ENCODE measurements around the gene TRIM71.
"Not testable (repeated sequence)": the region's sequence is repeated elsewhere in the genome, so short reads cannot be mapped to it uniquely, and the experiment has no call there.

TRIM71 gene

GRCh38 chr3:32892625-32893598, 75.1 kb downstream of the TRIM71 start:
- no peak for DNase-seq

GRCh38 chr3:32894977-32895376, 77.2 kb downstream of the TRIM71 start:
- DNase-seq, result no peak

GRCh38 chr3:32895701-32896100, 77.9 kb downstream of the TRIM71 start:
- no peak for DNase-seq

GRCh38 chr3:32896143-32896542, 78.3 kb downstream of the TRIM71 start:
- no peak for DNase-seq

DNA sequence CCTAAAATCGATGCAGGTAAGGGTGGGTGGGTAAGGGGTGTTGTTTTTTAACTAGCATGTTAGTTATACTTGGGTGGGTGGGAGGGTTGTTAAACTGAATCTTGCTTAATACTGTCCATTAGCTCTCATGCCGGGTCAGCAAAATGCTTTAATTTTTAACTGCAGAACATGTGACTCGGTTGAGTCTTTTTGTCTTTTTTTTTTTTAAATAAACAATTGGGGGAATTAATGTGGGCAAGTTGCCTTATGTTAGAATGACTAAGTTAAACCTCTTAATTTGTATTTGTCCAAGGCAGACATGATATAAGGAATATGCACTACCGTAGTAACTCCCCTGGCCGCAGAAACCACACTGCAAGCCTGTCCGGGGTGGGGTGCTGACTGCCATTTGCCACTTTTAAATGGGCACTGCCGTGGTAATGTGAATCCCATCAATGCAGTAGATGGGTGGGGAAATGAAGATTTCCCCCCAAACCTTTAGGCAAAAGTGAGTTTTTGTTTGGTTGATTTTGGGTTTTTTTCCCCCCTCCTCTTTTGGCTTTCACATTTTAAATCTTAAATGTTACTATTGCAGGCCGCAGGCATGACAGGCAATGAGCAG, 79.3 kb downstream of the TRIM71 start:
- DNase-seq, result no peak

- DNase-seq, result no peak
Observed at GRCh38 chr3:32897981-32898623, 80.3 kb downstream of the TRIM71 start.

DNA sequence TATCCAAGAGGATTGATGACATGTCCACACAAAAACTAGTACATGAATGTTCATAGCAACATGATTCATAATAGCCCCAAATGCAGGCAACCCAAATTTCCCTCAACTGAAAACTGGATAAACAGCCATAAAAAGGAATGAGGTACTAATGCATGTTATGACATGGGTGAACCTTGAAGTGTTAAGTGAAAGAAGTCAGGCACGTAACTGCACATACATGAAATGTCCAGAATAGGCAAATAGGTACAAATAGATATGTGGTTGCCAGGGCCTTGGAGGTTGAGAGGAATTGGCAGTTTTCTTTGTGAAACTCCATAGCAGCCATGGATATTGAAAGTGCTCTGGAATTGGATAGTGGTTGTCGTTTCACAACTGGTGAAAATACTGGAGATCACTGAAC, 81.5 kb downstream of the TRIM71 start:
- DNase-seq, result no peak

GRCh38 chr3:32901005-32901932, 83.5 kb downstream of the TRIM71 start:
- DNase-seq, result peak in 1 of 3 donors; percentile 20

- DNase-seq, result peak in 1 of 3 donors; percentile 13
Observed at GRCh38 chr3:32902887-32903371, 85.1 kb downstream of the TRIM71 start.

GRCh38 chr3:32903953-32904352, 86.2 kb downstream of the TRIM71 start:
- DNase-seq, result no peak

DNA sequence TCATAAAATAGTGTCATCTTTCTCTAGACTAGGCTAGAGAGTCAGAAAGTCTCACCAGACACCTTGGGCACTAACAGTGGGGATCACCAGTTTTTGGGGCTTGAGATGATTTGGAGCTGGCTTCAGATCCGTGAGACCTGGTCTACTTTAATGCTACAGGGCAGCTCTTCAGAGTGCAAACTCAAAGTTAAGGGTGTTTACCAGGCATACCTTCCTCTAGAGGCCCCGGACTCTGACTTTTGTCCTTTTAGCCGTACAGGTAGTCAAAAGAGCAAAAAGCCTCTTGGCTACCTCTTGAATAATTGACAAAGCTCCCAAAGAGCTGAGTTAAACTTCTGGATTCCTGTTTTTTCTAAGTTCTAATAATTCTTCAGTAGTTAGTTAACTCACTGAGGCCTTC, 92.2 kb downstream of the TRIM71 start:
- no peak for DNase-seq

DNA sequence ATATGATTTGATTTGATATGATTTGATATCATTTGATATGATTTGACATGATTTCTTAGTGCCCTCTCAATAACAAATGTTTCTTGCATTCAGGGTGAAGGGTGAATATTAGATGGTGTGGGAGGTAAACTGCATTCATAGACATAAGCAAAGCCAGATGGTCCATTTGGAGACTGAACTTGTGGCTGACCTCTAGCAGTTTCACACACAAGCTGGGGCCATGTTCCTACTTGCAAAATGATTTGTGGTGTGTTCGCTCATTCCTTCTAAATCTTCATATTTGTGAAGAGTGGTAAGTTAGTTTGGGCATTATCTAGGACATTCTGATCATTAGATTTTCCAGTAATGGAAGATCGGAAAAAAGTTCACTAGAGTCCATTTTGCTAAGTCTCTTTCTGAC, 93.2 kb downstream of the TRIM71 start:
- no peak for DNase-seq

GRCh38 chr3:32912046-32912445, 94.2 kb downstream of the TRIM71 start:
- DNase-seq, result no peak

DNA sequence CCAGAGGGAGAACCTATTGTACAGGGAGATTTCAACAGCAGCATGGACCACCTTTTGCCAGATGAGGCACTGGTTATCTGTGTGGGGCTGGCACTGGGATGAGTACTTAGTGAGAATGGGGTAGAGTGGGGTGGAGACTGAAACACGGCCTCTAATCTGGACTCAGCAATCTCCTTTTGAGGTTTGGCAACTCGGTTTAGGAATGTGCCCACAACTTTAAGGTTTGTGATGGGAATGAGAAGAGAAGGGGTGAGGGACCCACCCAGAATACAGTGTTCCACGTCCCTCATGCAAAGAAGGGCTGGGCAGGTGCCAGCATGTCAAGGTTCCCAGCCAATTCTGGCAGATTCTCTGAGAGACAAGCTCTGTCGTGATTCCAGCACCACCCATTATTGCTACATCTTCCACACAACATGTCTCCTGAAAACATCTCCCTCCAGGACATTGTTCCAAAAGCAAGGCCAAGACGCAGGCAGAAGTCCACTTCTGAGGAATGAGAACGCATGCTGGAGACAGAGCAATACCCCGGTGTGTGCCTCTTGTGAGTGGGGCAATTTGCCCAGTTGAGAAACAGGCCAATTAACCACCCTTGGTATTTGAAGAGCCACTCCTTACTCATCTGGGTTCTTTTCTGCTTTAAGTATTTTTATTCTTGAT, 96.1 kb downstream of the TRIM71 start:
- no peak for DNase-seq

GRCh38 chr3:32919920-32920319, 102.1 kb downstream of the TRIM71 start:
- no peak for DNase-seq

DNA sequence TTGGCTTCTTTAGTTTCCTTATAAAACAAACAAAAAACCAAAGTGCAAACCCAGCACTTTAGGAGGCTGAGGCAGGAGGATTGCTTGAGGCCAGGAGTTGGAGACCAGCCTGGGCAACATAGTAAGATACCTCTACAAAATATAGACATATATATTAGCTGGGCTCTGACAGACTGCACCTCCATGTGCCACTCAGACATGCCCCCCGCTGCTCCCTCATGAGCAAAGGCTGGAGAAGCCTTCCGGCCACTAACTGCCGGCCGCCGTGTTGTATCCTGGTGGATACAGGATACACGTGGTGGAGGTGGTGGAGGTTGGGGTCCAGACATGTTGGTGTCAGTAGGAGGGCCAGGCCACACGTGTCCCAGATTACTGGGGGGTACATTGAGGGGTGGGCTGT, 104.3 kb downstream of the TRIM71 start:
- no peak for DNase-seq

- no peak for DNase-seq
Observed at GRCh38 chr3:32930161-32930560, 112.4 kb downstream of the TRIM71 start.

DNA sequence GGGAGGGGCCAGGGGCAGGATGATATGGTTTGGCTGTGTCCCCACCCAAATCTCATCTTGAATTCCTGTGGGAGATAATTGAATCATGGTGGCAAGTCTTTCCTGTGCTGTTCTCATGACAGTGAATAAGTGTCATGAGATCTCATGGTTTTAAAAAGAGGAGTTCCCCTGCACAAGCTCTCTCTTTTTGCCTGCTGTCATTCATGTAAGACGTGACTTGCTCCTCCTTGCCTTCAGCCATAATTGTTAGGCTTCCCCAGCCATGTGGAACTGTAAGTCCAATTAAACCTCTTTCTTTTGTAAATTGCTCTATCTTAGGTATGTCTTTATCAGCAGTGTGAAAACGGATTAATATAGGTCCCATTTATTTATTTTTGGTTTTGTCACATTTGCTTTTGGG, 113.5 kb downstream of the TRIM71 start:
- peak in 1 of 3 donors; percentile 3 for DNase-seq

GRCh38 chr3:32934150-32934742, 116.4 kb downstream of the TRIM71 start:
- peak; percentile 52 to 65 (median 59) for DNase-seq

DNA sequence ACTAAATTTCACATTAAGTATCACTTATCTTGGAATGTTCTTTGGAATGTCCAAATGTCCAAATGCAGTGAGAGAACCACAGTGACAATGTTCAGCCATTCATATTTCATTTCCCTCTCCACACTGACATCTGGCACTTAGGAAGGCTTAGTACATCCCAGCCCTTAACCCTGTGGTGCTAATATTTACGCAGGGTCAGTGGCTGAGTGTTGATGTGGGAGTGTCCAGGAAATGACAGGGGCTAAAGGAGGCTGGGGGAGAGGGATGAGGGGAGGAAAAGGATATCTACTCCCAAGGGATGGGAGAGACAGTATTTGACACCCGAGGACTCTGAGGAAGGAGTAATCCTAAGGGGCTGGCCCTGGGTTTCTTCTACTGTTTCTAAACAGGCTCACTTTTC, 119.5 kb downstream of the TRIM71 start:
- DNase-seq, result no peak

DNA sequence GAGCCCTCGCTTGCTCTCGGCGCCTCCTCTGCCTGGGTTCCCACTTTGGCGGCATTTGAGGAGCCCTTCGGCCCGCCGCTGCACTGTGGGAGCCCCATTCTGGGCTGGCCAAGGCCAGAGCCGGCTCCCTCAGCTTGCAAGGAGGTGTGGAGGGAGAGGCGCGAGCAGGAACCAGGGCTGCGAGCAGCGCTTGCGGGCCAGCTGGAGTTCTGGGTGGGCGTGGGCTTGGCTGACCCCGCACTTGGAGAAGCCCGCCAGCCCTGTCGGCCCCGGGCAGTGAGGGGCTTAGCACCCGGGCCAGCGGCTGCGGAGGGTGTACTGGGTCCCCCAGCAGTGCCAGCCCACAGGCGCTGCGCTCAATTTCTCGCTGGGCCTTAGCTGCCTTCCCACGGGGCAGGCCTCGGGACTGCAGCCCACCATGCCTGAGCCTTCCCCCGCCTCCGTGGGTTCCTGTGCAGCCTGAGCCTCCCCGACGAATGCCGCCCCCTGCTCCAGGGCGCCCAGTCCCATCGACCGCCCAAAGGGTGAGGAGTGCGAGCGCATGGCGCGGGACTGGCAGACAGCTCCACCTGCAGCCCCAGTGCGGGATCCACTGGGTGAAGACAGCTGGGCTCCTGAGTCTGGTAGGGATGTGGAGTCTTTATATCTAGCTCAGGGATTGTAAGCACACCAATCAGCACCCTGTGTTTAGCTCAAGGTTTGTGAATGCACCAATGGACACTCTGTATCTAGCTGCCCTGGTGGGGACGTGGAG, 121.9 kb downstream of the TRIM71 start:
- DNase-seq, result not testable (repeated sequence)

All from suppressor macrophage treated with lipopolysaccharide for 1 hour (primary cell).